ENCODE data around the gene WDR33.

WDR33 gene

GRCh38 chr2:127852388-127852787 lies 41.4 kb upstream of the WDR33 start:
- in situ Hi-C loops (cut with HindIII; ENCODE audit: low pct_ligation_motif_present, low sequenced_read_pairs): no loop called here
- Histone ChIP-seq H3K36me3 (replicated peaks) (peaks cover 17% of the 10 kb centered on the region), H3K27ac (no peak overlapping the region), H3K4me3 (ENCODE audit: low read depth, low read length) (no peak overlapping the region), H3K27me3 (replicated peaks) (no peaks in the 10 kb centered on the region)
- no peak for TF ChIP-seq CTCF (IDR thresholded peaks at IDR 0.05; ENCODE audit: low read depth, low read length, missing control alignments)
- DNase-seq: no peak

GRCh38 chr2:127847931-127848330 lies 37.0 kb upstream of the WDR33 start:
- H3K36me3 ChIP-seq (replicated peaks): peaks cover 34% of the 10 kb centered on the region
- no peak overlapping the region for H3K27ac ChIP-seq
- no peak overlapping the region for H3K4me3 ChIP-seq (ENCODE audit: low read depth, low read length)
- in situ Hi-C loops (cut with HindIII; ENCODE audit: low pct_ligation_motif_present, low sequenced_read_pairs): no loop called here
- TF ChIP-seq CTCF (IDR thresholded peaks at IDR 0.05; ENCODE audit: low read depth, low read length, missing control alignments): no peak
- DNase-seq: no peak
- no peaks in the 10 kb centered on the region for H3K27me3 ChIP-seq (replicated peaks)

- peaks cover 25% of the 10 kb centered on the region for H3K36me3 ChIP-seq (replicated peaks)
- DNase-seq: no peak
- no peaks in the 10 kb centered on the region for H3K27me3 ChIP-seq (replicated peaks)
- no peak for TF ChIP-seq CTCF (IDR thresholded peaks at IDR 0.05; ENCODE audit: low read depth, low read length, missing control alignments)
- in situ Hi-C loops (cut with HindIII; ENCODE audit: low pct_ligation_motif_present, low sequenced_read_pairs): no loop called here
- no peak overlapping the region for H3K27ac ChIP-seq
- no peak overlapping the region for H3K4me3 ChIP-seq (ENCODE audit: low read depth, low read length)
Measured at GRCh38 chr2:127844973-127845372, 34.0 kb upstream of the WDR33 start.

- no peaks in the 10 kb centered on the region for H3K27me3 ChIP-seq (replicated peaks)
- no peak for DNase-seq
- H3K36me3 ChIP-seq (replicated peaks): peaks cover 22% of the 10 kb centered on the region
- in situ Hi-C loops (cut with HindIII; ENCODE audit: low pct_ligation_motif_present, low sequenced_read_pairs): no loop called here
- TF ChIP-seq CTCF (IDR thresholded peaks at IDR 0.05; ENCODE audit: low read depth, low read length, missing control alignments): no peak
- no peak overlapping the region for H3K4me3 ChIP-seq (ENCODE audit: low read depth, low read length)
- no peak overlapping the region for H3K27ac ChIP-seq
Measured at GRCh38 chr2:127843677-127844076, 32.7 kb upstream of the WDR33 start.

- in situ Hi-C loops (cut with HindIII; ENCODE audit: low pct_ligation_motif_present, low sequenced_read_pairs): no loop called here
- no peak for DNase-seq
- no peak for TF ChIP-seq CTCF (IDR thresholded peaks at IDR 0.05; ENCODE audit: low read depth, low read length, missing control alignments)
Measured at GRCh38 chr2:127841466-127842178, 30.7 kb upstream of the WDR33 start.

GRCh38 chr2:127840893-127841292 lies 29.9 kb upstream of the WDR33 start:
- in situ Hi-C loops (cut with HindIII; ENCODE audit: low pct_ligation_motif_present, low sequenced_read_pairs): no loop called here
- TF ChIP-seq CTCF (IDR thresholded peaks at IDR 0.05; ENCODE audit: low read depth, low read length, missing control alignments): no peak
- Histone ChIP-seq H3K27me3 (replicated peaks) (no peaks in the 10 kb centered on the region), H3K36me3 (replicated peaks) (peaks cover 5% of the 10 kb centered on the region), H3K4me3 (ENCODE audit: low read depth, low read length) (no peak overlapping the region), H3K27ac (no peak overlapping the region)
- DNase-seq: no peak

More at GRCh38 chr2:127841466-127842178, 30.7 kb upstream of the WDR33 start:
- H3K27me3 ChIP-seq (replicated peaks): no peaks in the 10 kb centered on the region
- H3K27ac ChIP-seq: no peak overlapping the region
- no peak overlapping the region for H3K4me3 ChIP-seq (ENCODE audit: low read depth, low read length)
- peaks cover 10% of the 10 kb centered on the region for H3K36me3 ChIP-seq (replicated peaks)

Data from brain microvascular endothelial cell (primary cell).